ENCODE measurements around the gene FGD6.

Gene FGD6

DNA sequence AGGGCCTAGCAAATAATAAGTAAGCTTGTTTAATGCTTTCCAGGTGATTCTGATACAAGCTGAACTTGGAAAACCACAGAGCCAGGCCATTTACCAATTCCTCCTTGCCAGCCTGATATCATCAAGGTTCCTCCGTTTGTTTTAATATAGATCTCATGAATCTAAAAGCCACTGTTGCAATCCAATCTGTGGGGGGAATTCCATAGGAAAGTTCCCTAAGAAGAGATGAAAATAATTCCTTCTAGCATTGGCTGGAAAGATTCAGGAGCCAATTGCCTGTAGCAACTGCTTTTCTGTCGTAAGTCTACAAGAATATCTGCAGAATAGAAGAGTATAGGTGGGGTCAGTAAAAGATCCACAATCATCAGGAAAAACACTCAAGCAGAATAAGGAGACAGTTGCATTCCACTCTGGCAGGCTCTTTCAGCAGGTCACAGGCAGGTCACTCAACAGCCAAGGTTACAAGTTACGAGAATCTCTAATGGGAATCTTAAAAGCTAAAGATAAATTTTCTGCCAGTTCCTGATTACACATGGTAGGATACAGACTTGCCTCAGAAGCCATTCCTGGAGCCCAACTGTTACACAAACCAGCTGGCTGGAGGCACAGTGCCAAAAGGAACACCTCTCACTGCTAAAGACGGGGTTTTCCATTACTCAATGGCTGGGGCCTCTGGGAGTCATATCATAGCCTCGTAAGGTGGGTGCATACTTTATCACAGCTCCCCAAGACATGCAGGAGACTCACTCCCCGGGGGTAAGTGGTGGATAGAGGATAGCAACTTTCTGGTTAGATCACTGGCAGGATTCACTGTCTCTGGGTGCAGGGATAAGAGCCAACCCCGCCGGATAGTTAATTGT lies 43.6 kb downstream of the FGD6 start:
- no peak overlapping the region for H3K4me3 ChIP-seq (ENCODE audit: low read depth, low read length)
- CTCF ChIA-PET: interaction anchor here (0.6 to 1.3 kb wide), 4 partner anchors 10 to 159 kb away, joined by 3 to 4 read pairs (median 3); no protein-coding TSS in a partner anchor
- POLR2A ChIA-PET: interaction anchor here (0.6 to 1.1 kb wide), 2 partner anchors 9 to 131 kb away, joined by 3 read pairs; no protein-coding TSS in a partner anchor
- TF ChIP-seq, protein P1, sequence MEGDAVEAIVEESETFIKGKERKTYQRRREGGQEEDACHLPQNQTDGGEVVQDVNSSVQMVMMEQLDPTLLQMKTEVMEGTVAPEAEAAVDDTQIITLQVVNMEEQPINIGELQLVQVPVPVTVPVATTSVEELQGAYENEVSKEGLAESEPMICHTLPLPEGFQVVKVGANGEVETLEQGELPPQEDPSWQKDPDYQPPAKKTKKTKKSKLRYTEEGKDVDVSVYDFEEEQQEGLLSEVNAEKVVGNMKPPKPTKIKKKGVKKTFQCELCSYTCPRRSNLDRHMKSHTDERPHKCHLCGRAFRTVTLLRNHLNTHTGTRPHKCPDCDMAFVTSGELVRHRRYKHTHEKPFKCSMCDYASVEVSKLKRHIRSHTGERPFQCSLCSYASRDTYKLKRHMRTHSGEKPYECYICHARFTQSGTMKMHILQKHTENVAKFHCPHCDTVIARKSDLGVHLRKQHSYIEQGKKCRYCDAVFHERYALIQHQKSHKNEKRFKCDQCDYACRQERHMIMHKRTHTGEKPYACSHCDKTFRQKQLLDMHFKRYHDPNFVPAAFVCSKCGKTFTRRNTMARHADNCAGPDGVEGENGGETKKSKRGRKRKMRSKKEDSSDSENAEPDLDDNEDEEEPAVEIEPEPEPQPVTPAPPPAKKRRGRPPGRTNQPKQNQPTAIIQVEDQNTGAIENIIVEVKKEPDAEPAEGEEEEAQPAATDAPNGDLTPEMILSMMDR (IDR thresholded peaks at IDR 0.05; ENCODE audit: insufficient read depth, low read length, missing control alignments): no peak
- peak; percentile 51 for DNase-seq (ENCODE audit: low read depth, low spot score)

DNA sequence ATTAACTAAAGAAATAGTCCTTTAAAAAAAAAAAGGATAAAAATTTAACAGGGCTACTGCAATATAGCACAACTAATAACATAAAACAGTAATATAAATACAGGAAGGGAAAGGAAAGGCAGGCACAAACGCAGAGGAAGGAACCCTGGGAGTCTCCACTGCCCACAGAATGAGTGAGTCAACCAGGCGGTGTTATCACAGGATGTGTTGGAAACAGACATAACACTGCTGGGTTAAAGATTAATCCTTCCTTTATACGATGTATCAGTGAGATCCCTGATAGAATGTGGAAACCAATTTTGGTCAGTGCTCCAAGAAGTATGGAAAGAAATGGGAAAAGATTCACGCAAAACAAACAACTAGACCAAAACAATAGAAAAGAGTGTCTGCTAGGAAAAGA lies 47.9 kb downstream of the FGD6 start:
- ChIA-PET CTCF (no interaction called here), POLR2A (no interaction called here)
- TF ChIP-seq, protein P1 (IDR thresholded peaks at IDR 0.05; ENCODE audit: insufficient read depth, low read length, missing control alignments): no peak
- no peak overlapping the region for H3K4me3 ChIP-seq (ENCODE audit: low read depth, low read length)
- peak; percentile 33 for DNase-seq (ENCODE audit: low read depth, low spot score)

DNA sequence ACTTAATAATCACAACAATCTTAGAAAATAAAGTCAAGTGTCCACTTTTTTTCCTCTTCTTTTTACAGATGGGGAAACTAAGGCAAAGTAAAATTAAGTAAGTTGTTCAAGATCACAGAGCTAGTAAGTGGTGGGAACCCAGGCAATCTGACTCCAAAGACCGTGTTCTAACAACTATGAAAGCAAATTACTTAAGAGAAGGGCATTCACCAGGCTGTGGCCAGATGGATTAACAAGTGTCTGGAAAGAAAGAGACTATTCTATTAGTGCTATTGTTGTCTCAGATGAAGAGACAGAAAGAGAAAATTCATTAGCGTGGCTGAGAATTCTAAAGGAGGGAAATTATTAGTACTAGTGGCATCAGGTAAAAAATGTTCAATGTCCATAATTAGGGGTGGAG lies 48.5 kb downstream of the FGD6 start:
- no peak for DNase-seq (ENCODE audit: low read depth, low spot score)
- ChIA-PET CTCF (no interaction called here), POLR2A (no interaction called here)
- no peak overlapping the region for H3K4me3 ChIP-seq (ENCODE audit: low read depth, low read length)
- TF ChIP-seq, protein P1 (IDR thresholded peaks at IDR 0.05; ENCODE audit: insufficient read depth, low read length, missing control alignments): no peak

DNA sequence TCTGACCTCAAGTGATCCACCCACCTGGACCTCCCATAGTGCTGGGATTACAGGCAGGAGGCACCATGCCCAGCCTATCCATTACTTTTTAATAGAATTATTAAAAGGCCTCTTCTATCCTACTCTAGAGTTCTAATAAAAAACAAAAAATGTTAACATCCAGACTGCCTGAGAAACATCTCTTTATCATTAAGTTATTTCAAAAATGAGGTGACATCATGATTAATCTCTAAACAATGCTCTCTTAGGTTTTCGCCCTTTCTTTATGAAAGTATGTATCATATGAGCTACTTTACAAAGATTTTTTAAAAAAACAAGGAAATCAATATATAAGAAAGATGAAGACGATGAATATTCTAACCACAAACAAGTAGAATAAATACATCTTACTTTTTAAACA lies 52.6 kb downstream of the FGD6 start:
- ChIA-PET CTCF (interaction anchor here (0.9 to 1.3 kb wide), 2 partner anchors 9 to 25 kb away, joined by 3 to 4 read pairs; no protein-coding TSS in a partner anchor), POLR2A (interaction anchor here (0.7 kb wide), 1 partner anchor 9 kb away, joined by 3 read pairs; no protein-coding TSS in a partner anchor)
- H3K4me3 ChIP-seq (ENCODE audit: low read depth, low read length): no peak overlapping the region
- TF ChIP-seq, protein P1 (IDR thresholded peaks at IDR 0.05; ENCODE audit: insufficient read depth, low read length, missing control alignments): no peak
- DNase-seq (ENCODE audit: low read depth, low spot score): no peak

DNA sequence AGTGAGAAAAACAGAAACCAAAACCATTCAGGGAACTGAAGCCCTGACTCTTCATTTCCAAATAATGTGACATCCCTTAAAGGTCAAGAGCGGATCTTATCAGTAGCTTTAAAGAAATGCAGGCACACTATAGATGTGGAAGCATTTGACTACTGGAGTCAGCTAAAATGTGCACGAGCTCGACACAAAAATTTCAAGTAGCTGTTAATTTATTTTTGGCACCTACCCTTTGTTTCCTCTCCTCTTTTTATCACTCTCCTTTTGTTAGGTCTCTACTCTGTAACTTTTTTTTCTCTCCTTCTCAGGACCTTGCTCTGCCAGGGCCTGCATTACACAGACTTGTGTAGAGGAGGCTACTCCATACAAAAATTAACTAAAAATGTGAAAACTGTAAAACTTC lies 58.3 kb downstream of the FGD6 start:
- ChIA-PET POLR2A (no interaction called here), CTCF (no interaction called here)
- TF ChIP-seq, protein P1 (IDR thresholded peaks at IDR 0.05; ENCODE audit: insufficient read depth, low read length, missing control alignments): no peak
- no peak overlapping the region for H3K4me3 ChIP-seq (ENCODE audit: low read depth, low read length)
- no peak for DNase-seq (ENCODE audit: low read depth, low spot score)

DNA sequence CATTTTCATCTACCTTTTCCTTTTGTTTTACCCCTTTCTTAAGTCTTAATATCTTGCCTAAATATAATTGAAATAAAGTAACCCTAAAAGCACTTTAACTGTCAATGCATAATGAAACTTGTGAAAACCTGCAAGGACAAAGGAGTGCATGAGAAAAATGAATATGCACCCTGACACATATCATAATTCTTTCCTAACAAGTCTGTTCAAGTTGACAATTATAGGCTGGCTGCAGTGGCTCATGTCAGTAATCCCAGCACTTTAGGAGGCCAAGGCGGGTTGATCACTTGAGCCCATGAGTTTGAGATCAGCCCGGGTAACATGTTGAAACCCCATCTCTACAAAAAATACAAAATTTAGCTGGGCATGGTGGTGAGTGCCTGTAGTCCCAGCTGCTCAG lies 65.4 kb downstream of the FGD6 start:
- DNase-seq (ENCODE audit: low read depth, low spot score): no peak
- ChIA-PET POLR2A (no interaction called here), CTCF (interaction anchor here (0.7 to 2.1 kb wide), 2 partner anchors 12 to 15 kb away, joined by 4 read pairs; no protein-coding TSS in a partner anchor)
- no peak overlapping the region for H3K4me3 ChIP-seq (ENCODE audit: low read depth, low read length)
- TF ChIP-seq, protein P1 (IDR thresholded peaks at IDR 0.05; ENCODE audit: insufficient read depth, low read length, missing control alignments): no peak
